H1 (cell line): ENCODE measurements around the gene MCEMP1. TPM values are rescaled to one million over a fixed set of nuclear protein-coding genes. Genes with fewer than 3 reads are reported as not detected.

Source experiments
- CTCF ChIA-PET: fragments of 300-600 bp; sonication (Branson Sonifier 250); formaldehyde crosslinking; loops from one replicate; lab custom pipeline; 2021; ENCODE audit not compliant: partially characterized antibody; lab: Charles Lee
- POLR2A ChIA-PET: fragments of 300-600 bp; sonication (Branson Sonifier 250); formaldehyde crosslinking; loops from one replicate; lab custom pipeline; 2021; ENCODE audit warnings: inconsistent platforms; ENCODE audit not compliant: partially characterized antibody; lab: Charles Lee
- DNase-seq, 2 experiments: peaks; one replicate each; pipeline versions ENCODE4 v3.0.0 to v3.0.0-alpha.2; 2010 to 2022; ENCODE audit warnings: low spot score in 2 of 2, low read depth in 1 of 2, mixed read lengths in 1 of 2
- FAIRE-seq: peaks from 2 replicates; lab custom pipeline; 2011; peaks lifted over from hg19 to GRCh38; lab: Jason Lieb, UNC
- H2AFZ ChIP-seq: 2 replicates; pipeline ENCODE4 v1.8.1; 2012; ENCODE audit warnings: low read length, inconsistent platforms
- H2AK5ac ChIP-seq: 2 replicates; pipeline ENCODE4 v1.6.1; 2013; ENCODE audit warnings: low read depth, low read length
- H2BK120ac ChIP-seq: replicated peaks from 2 replicates; pipeline ENCODE3; 2013; ENCODE audit warnings: low read depth, low read length, inconsistent platforms
- H2BK12ac ChIP-seq: 2 replicates; pipeline ENCODE4 v1.6.1; 2013; ENCODE audit warnings: low read depth, low read length
- H2BK15ac ChIP-seq: 2 replicates; pipeline ENCODE4 v1.6.1; 2013; ENCODE audit warnings: low read length
- H2BK20ac ChIP-seq: 2 replicates; pipeline ENCODE4 v1.6.1; 2013; ENCODE audit warnings: low read length
- H2BK5ac ChIP-seq: 2 replicates; pipeline ENCODE4 v1.6.1; 2013; ENCODE audit warnings: low read depth, low read length
- H3K14ac ChIP-seq: 2 replicates; pipeline ENCODE4 v1.6.1; 2013; ENCODE audit warnings: inconsistent platforms; ENCODE audit not compliant: insufficient read length
- H3K18ac ChIP-seq: 2 replicates; pipeline ENCODE4 v1.6.1; 2013; ENCODE audit warnings: low read length; ENCODE audit errors: extremely low read depth
- H3K23ac ChIP-seq: 2 replicates; pipeline ENCODE4 v1.6.1; 2013; ENCODE audit warnings: inconsistent platforms; ENCODE audit not compliant: insufficient read length
- H3K23me2 ChIP-seq: 2 replicates; pipeline ENCODE4 v1.6.1; 2013; ENCODE audit warnings: low read depth, low read length
- H3K27ac ChIP-seq: 2 replicates; pipeline ENCODE4 v1.6.1; 2011; ENCODE audit warnings: low read depth, low read length, inconsistent platforms
- H3K27me3 ChIP-seq, 4 experiments: replicated peaks in 1 of 4; 1 replicate in 1 of 4; 2 replicates in 3 of 4; pipeline versions ENCODE4 v1.6.1 to v1.8.1; 2011 to 2013; ENCODE audit warnings: low read length in 3 of 4, mild to moderate bottlenecking in 3 of 4, inconsistent platforms in 2 of 4, mixed read lengths in 2 of 4, moderate library complexity in 1 of 4; ENCODE audit not compliant: control insufficient read depth in 3 of 4, insufficient read depth in 3 of 4; ENCODE audit errors: extremely low read depth in 1 of 4
- H3K36me3 ChIP-seq, 4 experiments: 2 replicates each; pipeline versions ENCODE4 v1.6.1 to v1.8.1; 2011 to 2013; ENCODE audit warnings: mild to moderate bottlenecking in 4 of 4, low read length in 3 of 4, moderate library complexity in 2 of 4, control low read depth in 1 of 4, inconsistent platforms in 1 of 4; ENCODE audit not compliant: insufficient read depth in 4 of 4, control insufficient read depth in 2 of 4
- H3K4ac ChIP-seq: replicated peaks from 2 replicates; pipeline ENCODE3; 2013; ENCODE audit warnings: low read length, low read depth, mixed read lengths, inconsistent platforms; ENCODE audit not compliant: insufficient read length
- H3K4me1 ChIP-seq, 4 experiments: replicated peaks in 1 of 4; 1 replicate in 1 of 4; 2 replicates in 3 of 4; pipeline versions ENCODE4 v1.6.1 to v1.8.1; 2011 to 2013; ENCODE audit warnings: low read length in 3 of 4, inconsistent platforms in 2 of 4, mixed read lengths in 1 of 4; ENCODE audit not compliant: insufficient read depth in 4 of 4, control insufficient read depth in 3 of 4
- H3K4me2 ChIP-seq, 2 experiments: 2 replicates each; pipeline versions ENCODE4 v1.6.1 to v1.8.1; 2011 to 2013; ENCODE audit warnings: low read depth in 2 of 2, low read length in 2 of 2, control low read depth in 1 of 2, inconsistent platforms in 1 of 2, mild to moderate bottlenecking in 1 of 2; ENCODE audit not compliant: insufficient read depth in 1 of 2
- H3K4me3 ChIP-seq, 4 experiments: fragments of 200-600, 300-600 bp in 1 of 4; sonication (generic), shearing (Covaris generic), sonication (Bioruptor Twin) in 1 of 4; 2 replicates each; pipeline versions ENCODE4 v1.5.1 to v1.8.1; 2011 to 2016; ENCODE audit warnings: low read length in 4 of 4, low read depth in 3 of 4, control low read depth in 2 of 4, inconsistent platforms in 2 of 4, mild to moderate bottlenecking in 2 of 4, mixed read lengths in 1 of 4, moderate library complexity in 1 of 4; ENCODE audit not compliant: insufficient read depth in 2 of 4; ENCODE audit errors: extremely low read depth in 1 of 4
- H3K56ac ChIP-seq: replicated peaks from 2 replicates; pipeline ENCODE3; 2013; ENCODE audit warnings: low read depth, mild to moderate bottlenecking, mixed read lengths, low read length, inconsistent platforms; ENCODE audit not compliant: insufficient read length
- H3K79me1 ChIP-seq: 2 replicates; pipeline ENCODE4 v1.6.1; 2013; ENCODE audit warnings: low read depth, low read length, control low read depth
- H3K79me2 ChIP-seq, 2 experiments: 2 replicates each; pipeline versions ENCODE4 v1.6.1 to v1.8.1; 2012 to 2013; ENCODE audit warnings: low read length in 2 of 2, mild to moderate bottlenecking in 2 of 2, inconsistent platforms in 1 of 2; ENCODE audit not compliant: insufficient read depth in 2 of 2, control insufficient read depth in 1 of 2
- H3K9ac ChIP-seq, 4 experiments: replicated peaks in 1 of 4; 1 replicate in 1 of 4; 2 replicates in 3 of 4; pipeline versions ENCODE4 v1.6.1 to v1.8.1; 2011 to 2013; ENCODE audit warnings: low read depth in 3 of 4, low read length in 3 of 4, control low read depth in 2 of 4, mild to moderate bottlenecking in 2 of 4, moderate library complexity in 2 of 4, inconsistent platforms in 1 of 4; ENCODE audit errors: extremely low read depth in 1 of 4
- H3K9me3 ChIP-seq, 2 experiments: 2 replicates each; pipeline versions ENCODE4 v1.6.1 to v1.8.1; 2012 to 2013; ENCODE audit warnings: mild to moderate bottlenecking in 2 of 2, moderate library complexity in 2 of 2, control low read depth in 1 of 2, inconsistent platforms in 1 of 2, low read depth in 1 of 2, low read length in 1 of 2, mixed read lengths in 1 of 2; ENCODE audit not compliant: insufficient read depth in 2 of 2
- H4K20me1 ChIP-seq, 2 experiments: replicated peaks in 1 of 2; 2 replicates each; pipeline versions ENCODE3 to v1.8.1; 2011 to 2013; ENCODE audit warnings: inconsistent platforms in 2 of 2, low read length in 2 of 2, mild to moderate bottlenecking in 1 of 2; ENCODE audit not compliant: insufficient read depth in 2 of 2, control insufficient read depth in 1 of 2
- H4K5ac ChIP-seq: 2 replicates; pipeline ENCODE4 v1.6.1; 2013; ENCODE audit warnings: low read length, low read depth, mixed read lengths, inconsistent platforms; ENCODE audit not compliant: insufficient read length
- H4K8ac ChIP-seq: 2 replicates; pipeline ENCODE4 v1.8.0; 2013; ENCODE audit warnings: mild to moderate bottlenecking, moderate library complexity, low read length, inconsistent platforms; ENCODE audit not compliant: insufficient read depth; ENCODE audit errors: extremely low read depth
- H4K91ac ChIP-seq: replicated peaks from 2 replicates; pipeline ENCODE3; 2013; ENCODE audit warnings: low read length, mixed read lengths, inconsistent platforms; ENCODE audit not compliant: insufficient read length
- BCL11A ChIP-seq, 2 experiments: IDR thresholded peaks; one replicate each; pipeline ENCODE4 v1.6.1; 2011; ENCODE audit warnings: low read depth in 2 of 2, low read length in 2 of 2, mild to moderate bottlenecking in 2 of 2
- BRCA1 ChIP-seq: IDR thresholded peaks from 2 replicates; pipeline ENCODE4 v1.6.1; 2012; ENCODE audit warnings: low read depth, low read length, improper control_type of control experiment
- CREB1 ChIP-seq: IDR thresholded peaks from 2 replicates; pipeline ENCODE4 v1.6.1; 2012; ENCODE audit warnings: inconsistent platforms
- PHF8 ChIP-seq: fragments of 200-600 bp; sonication (generic); conservative IDR thresholded peaks from 2 replicates; pipeline ENCODE4 v1.7.1; 2012; ENCODE audit warnings: low read depth, mild to moderate bottlenecking, inconsistent platforms, low read length, moderate library complexity
- POLR2A ChIP-seq, 2 experiments: IDR thresholded peaks; 1 replicate in 1 of 2; 2 replicates in 1 of 2; pipeline ENCODE4 v1.6.1; 2011; ENCODE audit warnings: low read depth in 2 of 2, low read length in 2 of 2, mild to moderate bottlenecking in 2 of 2; ENCODE audit errors: control extremely low read depth in 1 of 2
- WGBS, 2 experiments: shearing (Covaris generic) in 1 of 2; methylation state at CpG; one replicate each; pipeline versions ENCODE4 v1.1.6 to v1.1.7; 2013 to 2015; ENCODE audit warnings: low lambda C conversion rate in 2 of 2, mixed read lengths in 2 of 2, inconsistent platforms in 1 of 2, low coverage in 1 of 2, missing lambda C conversion rate in 1 of 2; ENCODE audit not compliant: insufficient replicate concordance in 2 of 2, insufficient coverage in 1 of 2, insufficient read length in 1 of 2; ENCODE audit errors: extremely low coverage in 1 of 2, missing lambda C conversion rate in 1 of 2; 5-methylcytosine and 5-hydroxymethylcytosine counted together
- polyA plus RNA-seq, 7 experiments: library from polyadenylated mRNA; depleted of rRNA in 3 of 7; stranded (reverse) in 5 of 7; unstranded in 2 of 7; fragments of >200 nt in 5 of 7; fragments of 200-250 nt in 2 of 7; gene quantifications; 1 replicate in 5 of 7; 2 replicates in 1 of 7; 4 replicates in 1 of 7; pipeline versions ENCODE4 v1.2.1 to v1.2.3, GENCODE V29; 2011 to 2013; ENCODE audit warnings: missing spikeins in 2 of 7, mixed read lengths in 2 of 7
- total RNA-seq: library from RNA; stranded (reverse); fragmentation: NEBNext Ultra II Directional; extraction: Animal tissue kit (Norgen Biotek cat#: 25700); gene quantifications from 2 replicates; pipeline ENCODE4 v1.2.1, GENCODE V29; 2021

Gene MCEMP1
- total and polyA plus RNA-seq, 2 of the 8 experiments (the other 6 are each of a cell fraction or from before 2014, with no cell fraction given) = not detected

- peaks cover 0 to 12% (median 5%) of the 10 kb centered on the region in 4 experiments; a peak in 4 of 7 replicates for H3K4me1 ChIP-seq
- H2BK15ac ChIP-seq = no peak overlapping the region
- H3K23me2 ChIP-seq = peaks cover 14% of the 10 kb centered on the region
- H3K4ac ChIP-seq = no peak overlapping the region
- H3K56ac ChIP-seq = no peak overlapping the region
- peaks cover 10 to 31% of the 10 kb centered on the region in 2 experiments; a peak in 3 of 4 replicates for H3K79me2 ChIP-seq
- no peak overlapping the region for H2BK5ac ChIP-seq
- no peak overlapping the region for H2BK12ac ChIP-seq
- H3K27ac ChIP-seq = no peak overlapping the region
- H3K18ac ChIP-seq = no peak overlapping the region
- no peak overlapping the region for H3K4me3 ChIP-seq
- FAIRE-seq (no peak), DNase-seq (no peak)
- H4K5ac ChIP-seq = no peak overlapping the region
- H4K91ac ChIP-seq = no peak overlapping the region
- 92% methylated on average over 34 of the region's 40 CpGs; no CpG with 5 or more reads in 1 of the 2 experiments for WGBS, 2 experiments
- H3K14ac ChIP-seq = no peak overlapping the region
- POLR2A ChIA-PET = interaction anchor here (0.8 to 5.7 kb wide), 4 partner anchors 9 to 14 kb away, joined by 3 to 34 read pairs (median 5); no protein-coding TSS in a partner anchor
- H3K27me3 ChIP-seq = peaks cover 3 to 19% (median 16%) of the 10 kb centered on the region in 4 experiments
- H2BK20ac ChIP-seq = no peak overlapping the region
- H3K36me3 ChIP-seq = no peaks in the 10 kb centered on the region; a peak in 2 of 8 replicates
- no peak overlapping the region for H2BK120ac ChIP-seq
- no peak overlapping the region for H2AFZ ChIP-seq
- CTCF ChIA-PET = interaction anchor here (0.7 to 1.6 kb wide), 4 partner anchors 26 to 167 kb away, joined by 3 to 7 read pairs (median 4); partner anchors contain the start of gene TRAPPC5
- H2AK5ac ChIP-seq = no peak overlapping the region
- H4K20me1 ChIP-seq = peaks cover 3 to 8% of the 10 kb centered on the region in 2 experiments
- TF ChIP-seq PHF8 = no peak
- TF ChIP-seq BRCA1 = no peak
- no peak for TF ChIP-seq CREB1
- peak in 1 of 2 experiments; percentile 22; a peak in 1 of 3 replicates for TF ChIP-seq POLR2A (IDR thresholded peaks at IDR 0.05; ENCODE audit: control extremely low read depth in 1 of 2, low read depth in 2 of 2, low read length in 2 of 2)
- no peak for TF ChIP-seq BCL11A (IDR thresholded peaks at IDR 0.05; ENCODE audit: low read depth in 2 of 2, low read length in 2 of 2)
- no peak overlapping the region for H3K4me2 ChIP-seq
- H3K79me1 ChIP-seq = peaks cover 18% of the 10 kb centered on the region
- no peaks in the 10 kb centered on the region for H3K9me3 ChIP-seq
- no peak overlapping the region for H4K8ac ChIP-seq
- H3K23ac ChIP-seq = no peak overlapping the region
- H3K9ac ChIP-seq = no peak overlapping the region
Measured at GRCh38 chr19:7632340-7633203, 44.3 kb upstream of the MCEMP1 start.
